ENCODE results near the gene RUNX2.
"Not testable (repeated sequence)": the region's sequence is repeated elsewhere in the genome, so short reads cannot be mapped to it uniquely, and the experiment has no call there.

DNA sequence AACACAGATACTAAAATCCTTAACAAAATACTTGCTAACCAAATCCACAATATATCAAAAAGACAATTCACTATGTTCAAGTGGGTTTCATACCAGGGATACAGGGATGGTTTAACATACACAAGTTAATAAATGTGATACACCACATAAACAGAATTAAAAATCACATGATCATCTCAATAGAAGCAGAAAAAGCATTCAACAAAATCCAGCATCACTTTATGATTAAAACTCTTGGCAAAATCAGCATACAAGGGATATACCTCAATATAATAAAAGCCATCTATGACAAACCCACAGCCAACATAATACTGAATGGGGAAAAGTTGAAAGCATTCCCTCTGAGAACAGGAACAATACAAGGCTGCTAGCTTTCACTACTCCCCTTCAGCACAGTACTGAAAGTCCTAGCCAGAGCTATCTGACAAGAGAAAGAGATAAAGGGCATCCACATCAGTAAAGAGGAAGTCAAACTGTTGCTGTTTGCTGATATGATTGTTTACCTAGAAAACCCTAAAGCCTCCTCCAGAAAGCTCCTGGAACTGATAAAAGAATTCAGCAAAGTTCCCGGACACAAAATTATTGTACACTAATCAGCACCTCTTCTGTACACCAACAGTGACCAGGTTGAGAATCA, 33.9 kb upstream of the RUNX2 start:
- TF ChIP-seq, protein P1, sequence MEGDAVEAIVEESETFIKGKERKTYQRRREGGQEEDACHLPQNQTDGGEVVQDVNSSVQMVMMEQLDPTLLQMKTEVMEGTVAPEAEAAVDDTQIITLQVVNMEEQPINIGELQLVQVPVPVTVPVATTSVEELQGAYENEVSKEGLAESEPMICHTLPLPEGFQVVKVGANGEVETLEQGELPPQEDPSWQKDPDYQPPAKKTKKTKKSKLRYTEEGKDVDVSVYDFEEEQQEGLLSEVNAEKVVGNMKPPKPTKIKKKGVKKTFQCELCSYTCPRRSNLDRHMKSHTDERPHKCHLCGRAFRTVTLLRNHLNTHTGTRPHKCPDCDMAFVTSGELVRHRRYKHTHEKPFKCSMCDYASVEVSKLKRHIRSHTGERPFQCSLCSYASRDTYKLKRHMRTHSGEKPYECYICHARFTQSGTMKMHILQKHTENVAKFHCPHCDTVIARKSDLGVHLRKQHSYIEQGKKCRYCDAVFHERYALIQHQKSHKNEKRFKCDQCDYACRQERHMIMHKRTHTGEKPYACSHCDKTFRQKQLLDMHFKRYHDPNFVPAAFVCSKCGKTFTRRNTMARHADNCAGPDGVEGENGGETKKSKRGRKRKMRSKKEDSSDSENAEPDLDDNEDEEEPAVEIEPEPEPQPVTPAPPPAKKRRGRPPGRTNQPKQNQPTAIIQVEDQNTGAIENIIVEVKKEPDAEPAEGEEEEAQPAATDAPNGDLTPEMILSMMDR (IDR thresholded peaks at IDR 0.05 in 4 of 5, conservative IDR thresholded peaks at IDR 0.05 in 1 of 5), result not testable (repeated sequence)
- not testable (repeated sequence) for TF ChIP-seq POLR2A (IDR thresholded peaks at IDR 0.05)

Measured in gastrocnemius medialis (tissue), 4 donors.